IPS-20b (cell line): ENCODE results near the gene ANXA4.
A peak's percentile ranks its signal among the peaks of the same experiment; 100 is the strongest.
"Not testable (repeated sequence)": the region's sequence is repeated elsewhere in the genome, so short reads cannot be mapped to it uniquely, and the experiment has no call there.

Experiments used
- H3K27ac ChIP-seq: one replicate; pipeline ENCODE4 v1.5.1; 2013; ENCODE audit warnings: low read length
- H3K27me3 ChIP-seq: 2 replicates; pipeline ENCODE4 v1.6.1; 2013; ENCODE audit warnings: mild to moderate bottlenecking, low read length, inconsistent platforms; ENCODE audit not compliant: insufficient read depth
- H3K36me3 ChIP-seq: 2 replicates; pipeline ENCODE4 v1.6.1; 2013; ENCODE audit warnings: low read depth, mild to moderate bottlenecking, inconsistent platforms, low read length, moderate library complexity; ENCODE audit not compliant: insufficient read depth
- H3K4me1 ChIP-seq: 2 replicates; pipeline ENCODE4 v1.6.1; 2013; ENCODE audit warnings: mild to moderate bottlenecking, control low read depth, inconsistent platforms, low read length, moderate library complexity; ENCODE audit not compliant: insufficient read depth
- H3K4me3 ChIP-seq: 2 replicates; pipeline ENCODE4 v1.5.1; 2013; ENCODE audit warnings: mild to moderate bottlenecking, low read length, inconsistent platforms
- H3K9ac ChIP-seq: 2 replicates; pipeline ENCODE4 v1.6.1; 2013; ENCODE audit warnings: low read depth, mild to moderate bottlenecking, inconsistent platforms, low read length, moderate library complexity
- H3K9me3 ChIP-seq: 2 replicates; pipeline ENCODE4 v1.6.1; 2013; ENCODE audit warnings: mild to moderate bottlenecking, low read depth, low read length, inconsistent platforms; ENCODE audit not compliant: insufficient read depth

Gene ANXA4

DNA sequence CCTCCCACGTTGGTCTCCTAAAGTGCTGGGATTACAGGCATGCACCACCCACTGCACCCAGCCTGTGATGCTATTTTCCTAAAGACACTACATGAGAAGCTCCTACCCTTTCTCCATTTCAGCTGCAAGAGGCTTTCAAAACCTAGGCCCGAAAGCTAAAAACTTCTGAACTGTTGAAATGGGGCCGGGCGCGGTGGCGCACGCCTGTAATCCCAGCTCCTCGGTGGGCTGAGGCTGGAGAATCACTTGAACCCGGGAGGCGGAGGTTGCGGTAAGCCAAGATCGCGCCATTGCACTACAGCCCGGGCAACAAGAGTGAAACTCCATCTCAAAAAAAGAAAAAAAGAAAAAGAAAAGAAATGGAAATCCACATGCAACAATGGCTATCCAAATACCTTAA lies 18.1 kb upstream of the ANXA4 start:
- Histone ChIP-seq H3K4me1 (no peaks in the 10 kb centered on the region), H3K4me3 (no peak overlapping the region), H3K9me3 (no peaks in the 10 kb centered on the region), H3K27ac (no peak overlapping the region), H3K27me3 (no peaks in the 10 kb centered on the region), H3K9ac (no peak overlapping the region), H3K36me3 (no peaks in the 10 kb centered on the region)

DNA sequence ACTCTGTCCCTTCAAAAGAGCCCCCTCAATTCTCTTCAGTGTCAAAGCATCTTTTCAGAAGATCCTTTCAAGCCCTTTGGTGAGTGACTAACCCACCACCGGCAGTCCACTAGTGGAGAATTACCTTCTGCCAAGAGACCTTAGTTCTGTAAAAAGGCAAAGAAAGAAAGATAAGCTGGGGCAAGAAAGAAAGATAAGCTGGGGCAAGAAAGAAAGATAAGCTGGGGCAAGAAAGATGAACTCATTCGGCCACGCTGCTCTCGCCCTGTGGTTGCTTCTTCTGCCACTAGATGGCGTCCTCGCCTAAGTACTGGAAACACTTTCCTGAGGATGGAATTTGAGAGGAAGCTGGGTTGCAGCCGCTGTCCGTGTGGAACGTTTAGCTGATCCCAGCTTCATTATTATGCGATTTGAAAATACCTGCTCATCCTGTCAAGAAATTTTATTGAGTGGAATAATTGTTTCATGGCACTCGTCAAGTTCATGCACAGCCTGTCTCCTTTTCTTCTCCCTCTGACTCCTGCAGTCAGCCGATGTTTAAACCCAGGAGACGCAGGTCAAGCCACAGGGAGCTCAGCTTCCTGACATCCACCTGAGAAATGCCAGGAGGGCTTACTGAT lies 17.3 kb upstream of the ANXA4 start:
- peak overlapping the region; percentile 53; the same call in 1 of the 2 replicates for H3K4me3 ChIP-seq
- no peaks in the 10 kb centered on the region for H3K9me3 ChIP-seq

DNA sequence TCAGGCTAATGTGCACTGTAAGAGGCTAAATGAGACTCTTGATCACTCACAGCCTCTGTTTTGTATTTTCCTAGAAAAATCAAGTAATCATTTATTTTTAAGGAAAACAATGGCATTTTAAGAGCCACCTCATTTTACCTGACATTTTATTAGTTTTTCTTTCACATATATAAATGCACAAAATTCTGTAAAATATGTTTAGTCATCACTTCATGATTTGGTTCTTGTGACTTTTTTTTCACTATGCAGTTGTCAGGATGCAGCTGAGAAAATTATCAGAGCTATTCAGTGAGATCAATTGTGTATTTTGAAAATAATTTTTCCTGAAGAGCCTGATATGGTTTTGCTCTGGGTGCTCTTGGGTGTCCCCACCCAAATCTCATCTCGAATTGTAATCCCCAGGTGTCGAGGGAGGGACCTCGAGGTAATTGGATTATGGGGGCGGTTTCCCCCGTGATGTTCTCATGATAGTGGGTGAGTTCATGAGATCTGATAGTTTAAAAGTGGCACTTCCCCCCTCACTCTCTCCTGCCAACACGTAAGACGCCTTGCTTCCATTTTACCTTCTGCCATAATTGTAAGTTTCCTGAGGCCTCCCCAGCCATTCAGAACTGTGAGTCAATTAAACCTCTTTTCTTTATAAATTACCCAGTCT lies 16.1 kb upstream of the ANXA4 start:
- Histone ChIP-seq H3K27me3 (no peaks in the 10 kb centered on the region), H3K36me3 (no peaks in the 10 kb centered on the region), H3K4me1 (no peaks in the 10 kb centered on the region), H3K27ac (no peak overlapping the region), H3K4me3 (no peak overlapping the region), H3K9me3 (no peaks in the 10 kb centered on the region), H3K9ac (no peak overlapping the region)

More for the DNA sequence above, 17.3 kb upstream of the ANXA4 start:
- no peaks in the 10 kb centered on the region for H3K36me3 ChIP-seq
- H3K27ac ChIP-seq = no peak overlapping the region
- no peaks in the 10 kb centered on the region for H3K4me1 ChIP-seq
- H3K27me3 ChIP-seq = no peaks in the 10 kb centered on the region
- no peak overlapping the region for H3K9ac ChIP-seq

DNA sequence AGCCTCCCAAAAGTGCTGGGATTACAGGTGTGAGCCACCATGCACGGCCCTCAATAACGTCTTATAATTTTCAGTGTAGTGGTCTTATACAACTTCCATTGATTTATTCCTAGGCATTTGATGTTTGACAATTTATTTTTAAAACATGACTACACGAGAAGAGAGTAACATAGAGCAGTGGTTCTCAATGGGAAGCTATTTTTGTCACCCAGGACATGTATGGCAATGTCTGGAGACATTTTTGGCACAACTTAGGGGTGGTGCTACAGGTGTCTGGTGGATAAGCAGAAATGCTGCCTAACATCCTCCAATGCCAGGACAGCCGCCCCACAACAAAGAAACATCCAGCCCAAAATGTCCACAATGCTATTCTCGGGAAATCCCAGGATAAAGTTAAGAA lies 12.7 kb upstream of the ANXA4 start:
- Histone ChIP-seq H3K36me3 (no peaks in the 10 kb centered on the region), H3K9ac (no peak overlapping the region), H3K4me3 (no peak overlapping the region), H3K9me3 (no peaks in the 10 kb centered on the region), H3K27ac (no peak overlapping the region), H3K27me3 (no peaks in the 10 kb centered on the region), H3K4me1 (no peaks in the 10 kb centered on the region)

DNA sequence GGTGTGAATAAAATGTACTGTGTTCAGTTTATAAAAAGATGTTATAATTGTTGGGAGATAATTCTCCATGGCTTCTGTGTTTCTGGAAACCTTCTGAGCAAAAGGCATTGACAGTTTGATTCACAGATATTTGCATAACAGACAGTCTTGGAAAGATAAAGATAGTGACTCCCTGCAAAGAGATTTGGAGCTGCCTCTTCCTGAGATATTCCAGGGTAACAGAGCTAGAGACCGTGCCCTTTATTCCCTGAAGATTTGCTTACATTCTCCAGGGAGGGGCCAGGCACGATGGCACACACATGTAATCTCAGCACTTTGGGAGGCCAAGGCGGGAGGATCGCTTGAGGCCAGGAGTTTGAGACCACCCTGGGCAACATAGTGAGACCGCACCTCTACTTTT lies 12.2 kb upstream of the ANXA4 start:
- Histone ChIP-seq H3K9me3 (no peaks in the 10 kb centered on the region), H3K9ac (no peak overlapping the region), H3K36me3 (no peaks in the 10 kb centered on the region), H3K27ac (no peak overlapping the region), H3K4me3 (no peak overlapping the region), H3K4me1 (no peaks in the 10 kb centered on the region), H3K27me3 (no peaks in the 10 kb centered on the region)

DNA sequence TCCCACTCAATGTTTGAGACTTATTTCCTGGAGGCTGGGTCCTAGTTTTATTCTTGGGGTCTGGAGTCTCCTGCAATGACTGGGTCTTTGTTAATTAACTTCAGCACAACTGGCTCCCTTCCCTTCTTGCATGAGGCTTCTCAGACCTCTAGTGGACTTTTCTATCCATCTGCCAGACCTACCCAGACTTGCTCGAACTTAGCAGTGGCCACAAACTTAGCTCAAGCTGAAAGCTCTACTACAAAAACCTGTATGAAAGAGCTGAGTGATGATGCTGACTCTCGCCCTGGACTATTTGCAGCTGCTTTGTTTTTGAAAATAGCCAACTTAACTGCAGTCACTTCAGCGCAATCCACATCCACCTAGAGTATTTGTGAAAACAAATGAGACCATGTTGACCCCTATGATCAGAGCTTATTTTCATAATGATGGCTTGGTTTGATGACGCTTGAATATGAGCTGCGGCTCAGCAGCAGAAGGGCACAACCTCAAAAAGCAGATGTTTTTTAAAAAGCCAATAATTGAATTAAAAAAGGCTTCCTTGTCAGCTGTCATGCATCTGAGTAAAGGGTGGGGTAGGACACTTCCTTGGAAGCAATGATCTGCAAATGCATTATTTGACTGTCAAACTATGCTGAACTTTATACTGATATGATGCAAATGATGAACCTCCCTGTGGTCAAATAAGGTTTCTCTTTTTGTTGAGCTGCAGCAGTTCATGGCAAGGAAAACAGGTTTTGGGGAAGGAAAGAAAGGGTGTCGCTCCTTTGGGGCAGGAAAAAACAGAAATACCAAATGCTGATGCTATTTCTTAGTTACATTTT lies 10.6 kb upstream of the ANXA4 start:
- Histone ChIP-seq H3K4me3 (no peak overlapping the region), H3K27me3 (no peaks in the 10 kb centered on the region), H3K4me1 (no peaks in the 10 kb centered on the region), H3K9ac (no peak overlapping the region), H3K36me3 (no peaks in the 10 kb centered on the region), H3K9me3 (no peaks in the 10 kb centered on the region), H3K27ac (no peak overlapping the region)

DNA sequence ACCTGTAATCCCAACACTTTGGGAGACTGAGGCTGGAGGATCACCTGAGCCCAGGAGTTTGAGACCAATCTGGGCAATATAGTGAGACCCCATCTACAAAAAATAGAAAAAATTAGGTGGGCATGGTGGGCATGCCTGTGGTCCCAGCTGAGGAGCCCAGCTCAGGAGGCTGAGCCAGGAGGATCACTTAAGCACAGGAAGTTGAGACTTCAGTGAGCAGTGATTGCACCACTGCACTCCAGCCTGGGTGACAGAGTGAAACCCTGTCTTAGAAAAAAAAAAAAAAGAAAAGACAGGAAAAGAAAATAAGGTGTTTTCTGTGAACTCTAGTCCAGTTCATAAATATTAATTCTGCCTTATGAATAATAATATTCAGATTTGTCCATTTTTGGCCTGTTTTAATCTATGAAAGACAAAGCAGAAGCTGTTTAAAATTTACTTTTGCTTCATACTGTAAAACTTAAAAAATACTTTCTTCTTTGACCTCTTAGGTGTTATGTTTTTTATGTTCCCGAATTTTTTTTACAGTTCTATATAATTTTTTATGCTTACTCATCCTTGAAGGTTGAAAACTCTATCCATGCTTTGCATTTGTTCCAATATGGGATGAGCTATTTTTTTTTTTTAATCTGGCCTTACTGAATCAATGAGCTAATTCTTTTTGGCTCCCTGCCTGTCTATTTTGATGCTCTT lies 8.4 kb upstream of the ANXA4 start:
- no peaks in the 10 kb centered on the region for H3K36me3 ChIP-seq
- no peaks in the 10 kb centered on the region for H3K4me1 ChIP-seq
- no peak overlapping the region for H3K4me3 ChIP-seq
- no peaks in the 10 kb centered on the region for H3K27me3 ChIP-seq
- H3K27ac ChIP-seq = no peak overlapping the region
- H3K9me3 ChIP-seq = no peaks in the 10 kb centered on the region
- no peak overlapping the region for H3K9ac ChIP-seq

DNA sequence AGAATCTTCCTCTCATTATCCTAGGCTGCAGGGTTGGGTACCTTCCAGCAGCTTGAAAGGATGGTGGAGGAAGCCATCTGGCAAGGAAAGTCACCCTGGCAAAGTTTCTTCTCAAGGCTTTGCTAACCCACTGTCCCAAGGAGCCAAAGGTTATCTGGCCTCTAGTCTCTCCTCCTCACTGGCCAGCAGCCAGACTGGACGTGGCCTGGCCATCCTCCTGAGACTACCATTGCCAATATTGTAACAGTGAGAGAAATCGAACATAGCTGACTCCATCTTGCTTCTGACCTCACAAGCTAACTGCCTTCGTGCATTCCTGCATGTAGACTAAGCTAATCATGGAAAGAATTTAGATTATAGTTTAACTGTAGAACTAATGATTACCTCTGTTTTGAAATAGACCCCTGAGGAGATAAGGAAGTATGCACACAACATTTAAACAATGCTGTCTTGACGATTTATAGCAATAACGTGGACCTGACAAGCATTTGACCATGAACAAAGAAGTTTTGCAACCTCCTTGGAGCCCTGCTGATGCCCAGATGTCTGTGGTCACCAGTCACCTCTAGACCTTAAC lies 7.8 kb upstream of the ANXA4 start:
- H3K27ac ChIP-seq = no peak overlapping the region
- H3K9me3 ChIP-seq = no peaks in the 10 kb centered on the region
- no peak overlapping the region for H3K9ac ChIP-seq
- no peaks in the 10 kb centered on the region for H3K36me3 ChIP-seq
- H3K4me1 ChIP-seq = no peaks in the 10 kb centered on the region
- H3K27me3 ChIP-seq = no peaks in the 10 kb centered on the region
- H3K4me3 ChIP-seq = no peak overlapping the region

DNA sequence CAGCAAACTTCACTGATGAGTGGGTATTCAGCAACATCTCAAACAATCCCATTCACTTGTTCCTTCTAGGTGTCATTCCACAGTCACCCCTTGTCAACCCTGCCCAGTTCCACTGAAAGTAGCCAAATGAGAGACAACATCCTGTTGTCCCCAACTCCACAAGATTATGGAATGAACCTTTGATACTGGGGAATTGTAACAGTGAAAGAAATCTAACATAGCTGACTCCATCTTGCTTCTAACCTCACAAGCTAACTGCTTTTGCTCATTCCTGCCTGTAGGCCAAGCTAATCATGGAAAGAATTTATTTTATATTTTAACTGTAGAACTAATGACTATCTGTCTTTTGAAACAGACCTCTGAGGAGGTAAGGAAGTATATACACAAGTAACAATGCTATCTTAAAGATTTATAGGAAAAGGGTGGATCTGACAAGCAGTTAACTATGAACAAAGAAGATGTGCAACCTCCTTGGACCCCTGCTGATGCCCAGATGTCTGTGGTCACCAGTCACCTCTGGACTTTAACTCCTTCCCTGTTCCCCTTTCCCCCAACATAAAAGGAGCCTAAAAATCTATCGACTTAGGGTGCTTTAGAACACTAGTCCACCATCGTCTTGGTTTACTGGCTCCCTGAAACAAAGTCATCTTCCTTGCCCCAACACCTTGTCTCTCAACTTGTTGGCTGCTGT lies 6.9 kb upstream of the ANXA4 start:
- peaks cover 1% of the 10 kb centered on the region; the same call in 1 of the 2 replicates for H3K27me3 ChIP-seq
- H3K9me3 ChIP-seq = no peaks in the 10 kb centered on the region
- no peaks in the 10 kb centered on the region for H3K4me1 ChIP-seq
- H3K9ac ChIP-seq = no peak overlapping the region
- H3K36me3 ChIP-seq = no peaks in the 10 kb centered on the region
- H3K27ac ChIP-seq = no peak overlapping the region
- no peak overlapping the region for H3K4me3 ChIP-seq

DNA sequence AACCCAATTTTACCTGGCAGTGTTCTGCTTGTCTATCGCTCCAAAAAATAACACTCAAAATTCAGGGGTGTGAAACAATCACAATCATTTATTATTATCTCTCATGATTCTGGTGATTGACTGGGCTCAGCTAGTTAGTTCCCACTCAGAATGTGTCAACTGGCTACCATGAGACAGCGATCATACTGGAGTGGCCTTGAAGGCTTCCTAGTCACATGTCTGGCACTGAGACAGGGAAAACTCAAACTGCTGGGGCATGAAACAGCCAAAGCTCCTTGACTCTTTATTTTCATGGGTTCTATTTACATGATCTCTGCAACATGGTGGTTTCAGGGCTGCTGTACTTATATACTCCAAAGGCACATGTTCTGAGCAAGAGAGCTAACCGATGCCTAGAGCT lies 6.2 kb upstream of the ANXA4 start:
- H3K4me1 ChIP-seq = no peaks in the 10 kb centered on the region
- no peak overlapping the region for H3K27ac ChIP-seq
- no peaks in the 10 kb centered on the region for H3K36me3 ChIP-seq
- no peak overlapping the region for H3K9ac ChIP-seq
- H3K27me3 ChIP-seq = peaks cover 7% of the 10 kb centered on the region
- H3K4me3 ChIP-seq = no peak overlapping the region
- no peaks in the 10 kb centered on the region for H3K9me3 ChIP-seq

DNA sequence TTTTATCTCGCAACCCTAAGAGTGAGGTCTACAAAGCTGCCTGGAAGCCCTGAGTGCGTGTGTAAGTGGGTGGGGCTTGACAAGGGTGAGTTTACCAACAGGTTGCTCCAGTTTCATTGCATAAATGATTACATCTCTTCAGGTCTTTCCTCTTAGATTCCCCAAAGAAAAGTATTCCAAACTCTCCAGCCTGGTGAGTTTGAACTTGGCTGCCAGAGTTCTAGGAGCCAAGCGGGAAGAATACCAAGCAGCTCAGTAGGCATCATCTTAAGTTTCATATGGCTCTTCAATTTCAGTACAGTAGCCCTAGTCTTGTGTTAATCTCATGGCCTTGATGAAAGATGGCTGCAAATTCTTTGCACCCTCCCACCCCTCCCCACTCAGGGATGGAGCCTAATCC lies 3.8 kb upstream of the ANXA4 start:
- not testable (repeated sequence) for H3K27ac ChIP-seq, H3K4me1 ChIP-seq, H3K36me3 ChIP-seq, H3K4me3 ChIP-seq, H3K9ac ChIP-seq, H3K9me3 ChIP-seq
- H3K27me3 ChIP-seq = peaks cover 32% of the 10 kb centered on the region
